IMR-90 (cell line): ENCODE results near the gene ELP6. TPM values are rescaled to one million over a fixed set of nuclear protein-coding genes. Genes with fewer than 3 reads are reported as not detected.

ENCODE experiments used
- ATAC-seq: fragments of 200-7000 bp; cut with Tn5 transposase; 2 replicates; pipeline ENCODE4 v1.9.1; 2020; ENCODE audit warnings: low read depth, mild to moderate bottlenecking, moderate library complexity
- BruUV-seq: library from RNA; stranded (reverse); fragments of 400-500 nt; replicated peaks from 2 replicates; lab custom pipeline; 2021; lab: Mats Ljungman, UMichigan
- CTCF ChIA-PET: fragments of 300-600 bp; formaldehyde crosslinking; extraction: SDS; loops from one replicate; lab custom pipeline; 2021; ENCODE audit warnings: antibody characterized with exemption; lab: Yijun Ruan, JAX
- POLR2A ChIA-PET: fragments of 300-600 bp; sonication (Branson Sonifier 250); formaldehyde crosslinking; loops from one replicate; lab custom pipeline; 2022; ENCODE audit warnings: antibody characterized with exemption; ENCODE audit not compliant: unreplicated experiment; lab: Charles Lee
- DNase-seq: peaks from one replicate; pipeline ENCODE4 v3.0.0; 2013
- H2AFZ ChIP-seq: replicated peaks from 2 replicates; pipeline ENCODE3; 2013; ENCODE audit warnings: low read length, mild to moderate bottlenecking; ENCODE audit not compliant: poor library complexity
- H2AK5ac ChIP-seq: 2 replicates; pipeline ENCODE4 v1.6.1; 2013; ENCODE audit warnings: low read depth, low read length, inconsistent platforms
- H2AK9ac ChIP-seq: replicated peaks from 2 replicates; pipeline ENCODE3; 2013; ENCODE audit warnings: mild to moderate bottlenecking, low read depth, low read length, moderate library complexity; ENCODE audit not compliant: poor library complexity
- H2BK120ac ChIP-seq: 2 replicates; pipeline ENCODE4 v1.6.1; 2013; ENCODE audit warnings: low read depth, low read length, inconsistent platforms
- H2BK15ac ChIP-seq: 3 replicates; pipeline ENCODE4 v1.6.1; 2013; ENCODE audit warnings: low read depth, low read length, inconsistent platforms
- H2BK20ac ChIP-seq: 2 replicates; pipeline ENCODE4 v1.6.1; 2013; ENCODE audit warnings: low read depth, mild to moderate bottlenecking, inconsistent platforms, low read length, moderate library complexity
- H2BK5ac ChIP-seq: 2 replicates; pipeline ENCODE4 v1.6.1; 2013; ENCODE audit warnings: mild to moderate bottlenecking, low read depth, low read length, inconsistent platforms; ENCODE audit not compliant: poor library complexity, severe bottlenecking
- H3K14ac ChIP-seq: replicated peaks from 2 replicates; pipeline ENCODE4 v1.6.1; 2013; ENCODE audit warnings: low read depth, low read length, inconsistent platforms
- H3K18ac ChIP-seq: 2 replicates; pipeline ENCODE4 v1.6.1; 2013; ENCODE audit warnings: low read depth, low read length, control low read depth
- H3K23ac ChIP-seq: 2 replicates; pipeline ENCODE4 v1.6.1; 2013; ENCODE audit warnings: low read depth, low read length, inconsistent platforms
- H3K27ac ChIP-seq: 2 replicates; pipeline ENCODE4 v1.5.1; 2013; ENCODE audit warnings: mild to moderate bottlenecking, control low read depth, low read length; ENCODE audit not compliant: insufficient read depth
- H3K27me3 ChIP-seq: 2 replicates; pipeline ENCODE4 v1.6.1; 2013; ENCODE audit warnings: low read length; ENCODE audit not compliant: control insufficient read depth, insufficient read depth
- H3K36me3 ChIP-seq: 2 replicates; pipeline ENCODE4 v1.6.1; 2013; ENCODE audit warnings: low read length, mixed read lengths; ENCODE audit not compliant: control insufficient read depth, insufficient read depth
- H3K4ac ChIP-seq: 2 replicates; pipeline ENCODE4 v1.6.1; 2013; ENCODE audit warnings: low read depth, low read length, inconsistent platforms
- H3K4me1 ChIP-seq: 2 replicates; pipeline ENCODE4 v1.6.1; 2013; ENCODE audit warnings: low read length, mixed read lengths; ENCODE audit not compliant: control insufficient read depth, insufficient read depth
- H3K4me2 ChIP-seq: 2 replicates; pipeline ENCODE4 v1.6.1; 2013; ENCODE audit warnings: low read depth, mild to moderate bottlenecking, control low read depth, low read length, moderate library complexity
- H3K4me3 ChIP-seq: 2 replicates; pipeline ENCODE4 v1.5.1; 2013; ENCODE audit warnings: low read depth, mild to moderate bottlenecking, control low read depth, low read length, moderate library complexity; ENCODE audit not compliant: insufficient read depth
- H3K56ac ChIP-seq: 2 replicates; pipeline ENCODE4 v1.6.1; 2013; ENCODE audit warnings: low read length, inconsistent platforms; ENCODE audit not compliant: insufficient read depth; ENCODE audit errors: extremely low read depth
- H3K79me1 ChIP-seq, 2 experiments: 2 replicates each; pipeline ENCODE4 v1.6.1; 2013; ENCODE audit warnings: low read length in 2 of 2, inconsistent platforms in 1 of 2, low read depth in 1 of 2
- H3K9ac ChIP-seq: 2 replicates; pipeline ENCODE4 v1.6.1; 2013; ENCODE audit warnings: low read depth, low read length, control low read depth
- H3K9me1 ChIP-seq: 2 replicates; pipeline ENCODE4 v1.6.1; 2013; ENCODE audit warnings: low read length, inconsistent platforms; ENCODE audit not compliant: insufficient read depth
- H3K9me3 ChIP-seq: 2 replicates; pipeline ENCODE4 v1.6.1; 2013; ENCODE audit warnings: low read length; ENCODE audit not compliant: control insufficient read depth, insufficient read depth
- H4K20me1 ChIP-seq: 2 replicates; pipeline ENCODE4 v1.6.1; 2013; ENCODE audit warnings: low read length, inconsistent platforms; ENCODE audit not compliant: insufficient read depth
- H4K5ac ChIP-seq: 2 replicates; pipeline ENCODE4 v1.6.1; 2013; ENCODE audit warnings: mild to moderate bottlenecking, low read depth, low read length, control low read depth
- H4K8ac ChIP-seq, 2 experiments: 2 replicates each; pipeline ENCODE4 v1.6.1; 2013; ENCODE audit warnings: low read depth in 2 of 2, low read length in 2 of 2, control low read depth in 1 of 2, inconsistent platforms in 1 of 2
- H4K91ac ChIP-seq: 2 replicates; pipeline ENCODE4 v1.6.1; 2013; ENCODE audit warnings: low read depth, low read length, inconsistent platforms; ENCODE audit not compliant: insufficient read depth
- BHLHE40 ChIP-seq: fragments of 150-350 bp; IDR thresholded peaks from 2 replicates; pipeline ENCODE4 v1.6.1; 2016; ENCODE audit warnings: mild to moderate bottlenecking, low read depth, low read length
- CTCF ChIP-seq: conservative IDR thresholded peaks from 2 replicates; pipeline ENCODE4 v1.5.1; 2012; ENCODE audit warnings: mild to moderate bottlenecking, low read depth, low read length, improper control_type of control experiment
- FOS ChIP-seq: fragments of 150-350 bp; IDR thresholded peaks from 2 replicates; pipeline ENCODE4 v1.6.1; 2016; ENCODE audit warnings: low read depth, low read length
- MAFK ChIP-seq: IDR thresholded peaks from 2 replicates; pipeline ENCODE4 v1.6.1; 2012; ENCODE audit warnings: low read depth, low read length, improper control_type of control experiment
- MAZ ChIP-seq: IDR thresholded peaks from 2 replicates; pipeline ENCODE4 v1.6.1; 2012; ENCODE audit warnings: low read depth, mild to moderate bottlenecking, low read length, improper control_type of control experiment, moderate library complexity, borderline replicate concordance
- MXI1 ChIP-seq: IDR thresholded peaks from 2 replicates; pipeline ENCODE4 v1.6.1; 2012; ENCODE audit warnings: low read depth, mild to moderate bottlenecking, low read length, moderate library complexity, borderline replicate concordance
- NFE2L2 ChIP-seq: fragments of 150-350 bp; IDR thresholded peaks from 2 replicates; pipeline ENCODE4 v1.6.1; 2016; ENCODE audit warnings: low read depth, mild to moderate bottlenecking, low read length
- POLR2A ChIP-seq: IDR thresholded peaks from 2 replicates; pipeline ENCODE4 v1.6.1; 2012; ENCODE audit warnings: mild to moderate bottlenecking, low read depth, low read length
- RCOR1 ChIP-seq: IDR thresholded peaks from 2 replicates; pipeline ENCODE4 v1.6.1; 2012; ENCODE audit warnings: mild to moderate bottlenecking, low read length, improper control_type of control experiment; ENCODE audit not compliant: insufficient replicate concordance
- RFX5 ChIP-seq: IDR thresholded peaks from 2 replicates; pipeline ENCODE4 v1.8.0; 2012; ENCODE audit warnings: low read depth, mild to moderate bottlenecking, low read length, moderate library complexity
- SMC3 ChIP-seq: fragments of 150-350 bp; IDR thresholded peaks from 2 replicates; pipeline ENCODE4 v1.6.1; 2016; ENCODE audit warnings: low read depth, mild to moderate bottlenecking, antibody characterized with exemption, low read length, moderate library complexity
- USF2 ChIP-seq: fragments of 150-350 bp; IDR thresholded peaks from 2 replicates; pipeline ENCODE4 v1.6.1; 2017; ENCODE audit warnings: mild to moderate bottlenecking, antibody characterized with exemption, low read length, low read depth
- WGBS, 2 experiments: methylation state at CpG; one replicate each; pipeline versions ENCODE4 v1.1.5 to v1.1.7; 2013; ENCODE audit warnings: missing lambda C conversion rate in 2 of 2; ENCODE audit not compliant: insufficient read length in 1 of 2; ENCODE audit errors: extremely low coverage in 2 of 2; 5-methylcytosine and 5-hydroxymethylcytosine counted together
- dilution Hi-C: fragments of 300-500 bp; cut with HindIII; formaldehyde crosslinking; loops from one replicate; pipeline ENCODE4 v1.14.3; 2018; ENCODE audit warnings: low sequenced_read_pairs; ENCODE audit not compliant: unreplicated experiment
- in situ Hi-C: fragments of 300-500 bp; cut with MboI; formaldehyde crosslinking; loops from 3 replicates; pipeline ENCODE4 v1.14.3; 2019; ENCODE audit warnings: low sequenced_read_pairs, inconsistent platforms, mixed read lengths
- intact Hi-C: fragments of 100-400 bp; cut with micrococcal nuclease; formaldehyde crosslinking; loops from 2 replicates; pipeline ENCODE4 v1.10.0; 2022
- polyA plus RNA-seq, 3 experiments: library from polyadenylated mRNA; depleted of rRNA; stranded (reverse); fragments of >200 nt; gene quantifications; 2 replicates each; pipeline ENCODE4 v1.2.3, GENCODE V29; 2012; ENCODE audit warnings: low replicate concordance in 1 of 3
- total RNA-seq: library from RNA; depleted of rRNA; stranded (reverse); fragments of >200 nt; gene quantifications from 2 replicates; pipeline ENCODE4 v1.2.3, GENCODE V29; 2012

ELP6 gene
- total and polyA plus RNA-seq, 2 of the 4 experiments (the other 2 are of a cell fraction), result 31.4 to 44.9 TPM

- 41% methylated on average over 7 of the region's 15 CpGs; no CpG with 5 or more reads in 1 of the 2 experiments for WGBS, 2 experiments
- H3K36me3 ChIP-seq, result no peaks in the 10 kb centered on the region
- no peaks in the 10 kb centered on the region for H3K9me1 ChIP-seq
- POLR2A ChIA-PET, result interaction anchor here (0.5 kb wide), 1 partner anchor 306 kb away, joined by 6 read pairs; no protein-coding TSS in a partner anchor
- H4K20me1 ChIP-seq, result no peaks in the 10 kb centered on the region
- ATAC-seq, result peak; percentile 99
- no peak overlapping the region for H3K18ac ChIP-seq
- H3K56ac ChIP-seq, result no peak overlapping the region
- no peak overlapping the region for H4K8ac ChIP-seq
- no peak overlapping the region for H3K4me2 ChIP-seq
- no peak overlapping the region for H3K14ac ChIP-seq
- no peak overlapping the region for H3K4ac ChIP-seq
- intact Hi-C loops (loop anchor here (1.0 to 10.0 kb wide), 4 partner anchors 70 to 632 kb away; no protein-coding TSS in a partner anchor), dilution Hi-C loops (no loop called here), in situ Hi-C loops (loop anchor here (5.0 kb wide), 1 partner anchor 265 kb away; no protein-coding TSS in a partner anchor)
- no TSS peak for BruUV-seq
- H3K9me3 ChIP-seq, result no peaks in the 10 kb centered on the region
- H2BK20ac ChIP-seq, result no peak overlapping the region
- no peak overlapping the region for H2AK9ac ChIP-seq
- no peak overlapping the region for H2BK5ac ChIP-seq
- H2BK15ac ChIP-seq, result no peak overlapping the region
- no peak overlapping the region for H3K4me3 ChIP-seq
- H3K4me1 ChIP-seq, result no peaks in the 10 kb centered on the region
- H4K91ac ChIP-seq, result no peak overlapping the region
- CTCF ChIA-PET, result interaction anchor here (0.5 to 1.8 kb wide), 10 partner anchors 8 to 1755 kb away, joined by 3 to 10 read pairs (median 4); no protein-coding TSS in a partner anchor
- H2AK5ac ChIP-seq, result 0 out of 2 replicates have a peak overlapping the region, but pooled peaks have one; percentile 28
- no peak overlapping the region for H3K23ac ChIP-seq
- H2AFZ ChIP-seq, result peak overlapping the region; percentile 81
- DNase-seq, result peak; percentile 91
- H3K79me1 ChIP-seq, result no peaks in the 10 kb centered on the region
- H3K27ac ChIP-seq, result no peak overlapping the region
- no peak overlapping the region for H3K9ac ChIP-seq
- no peaks in the 10 kb centered on the region for H3K27me3 ChIP-seq
- H4K5ac ChIP-seq, result no peak overlapping the region
- H2BK120ac ChIP-seq, result no peak overlapping the region
- TF ChIP-seq RFX5 (no peak), FOS (peak; percentile 13; the same call in 1 of the 2 replicates), MAFK (0 out of 2 replicates have a peak, but pooled peaks have one; percentile 16), USF2 (peak; percentile 95), BHLHE40 (peak; percentile 88), MAZ (no peak), POLR2A (peak; percentile 60; the same call in 1 of the 2 replicates), SMC3 (peak; percentile 99), RCOR1 (no peak), CTCF (peak; percentile 94), NFE2L2 (no peak), MXI1 (peak; percentile 97)
Observed at GRCh38 chr3:47522082-47522987, 8.8 kb upstream of the ELP6 start.
